GM04504 (cell line): Measurements from ENCODE around the gene DNAH8.
"Not testable (repeated sequence)": the region's sequence is repeated elsewhere in the genome, so short reads cannot be mapped to it uniquely, and the experiment has no call there.

Source experiments
- DNase-seq: peaks from one replicate; pipeline ENCODE4 v3.0.0-alpha.2; 2012; ENCODE audit warnings: low read depth

The DNAH8 gene

DNA sequence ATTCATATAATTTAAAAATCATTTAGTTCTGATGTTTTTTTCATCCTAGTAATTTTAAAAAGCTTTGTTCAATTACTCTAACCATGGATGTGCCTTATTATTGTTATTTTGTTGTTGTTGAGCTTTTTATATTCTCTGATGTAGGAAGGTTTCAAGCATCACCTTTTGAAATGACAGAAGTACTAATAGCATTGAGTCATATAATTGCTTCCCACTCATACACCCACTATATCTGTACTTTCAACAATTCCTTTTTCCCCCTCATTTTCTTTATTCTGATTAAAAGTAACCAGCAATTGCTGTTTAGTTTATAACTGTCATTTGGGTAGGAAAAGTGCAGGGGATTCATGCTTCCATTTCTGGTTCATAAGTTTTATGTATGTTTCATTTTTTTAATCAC lies 38.6 kb downstream of the DNAH8 start:
- no peak for DNase-seq

DNA sequence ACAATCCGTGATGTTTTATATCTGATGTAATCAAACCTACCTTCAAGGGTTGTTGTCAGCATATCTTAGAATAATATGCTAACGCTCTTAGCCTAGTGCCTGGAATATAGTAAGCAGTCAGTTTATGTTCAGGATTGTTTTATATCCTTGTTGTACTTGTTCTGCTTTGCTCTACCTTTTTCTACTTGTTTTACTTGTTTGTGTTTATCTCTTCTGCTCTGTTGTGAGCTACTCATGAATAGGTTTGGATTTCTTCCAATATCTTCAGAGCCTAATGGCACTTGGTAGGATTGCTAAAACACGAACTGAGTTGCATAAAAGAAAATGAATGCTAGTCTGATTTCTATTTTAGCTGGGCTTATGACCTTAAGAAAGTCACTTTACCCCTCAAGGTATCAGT lies 40.1 kb downstream of the DNAH8 start:
- no peak for DNase-seq

GRCh38 chr6:38755874-38756273 lies 40.8 kb downstream of the DNAH8 start:
- DNase-seq: no peak

- DNase-seq: no peak
Observed at GRCh38 chr6:38760097-38760496, 45.0 kb downstream of the DNAH8 start.

- no peak for DNase-seq
Observed at GRCh38 chr6:38762848-38763247, 47.7 kb downstream of the DNAH8 start.

DNA sequence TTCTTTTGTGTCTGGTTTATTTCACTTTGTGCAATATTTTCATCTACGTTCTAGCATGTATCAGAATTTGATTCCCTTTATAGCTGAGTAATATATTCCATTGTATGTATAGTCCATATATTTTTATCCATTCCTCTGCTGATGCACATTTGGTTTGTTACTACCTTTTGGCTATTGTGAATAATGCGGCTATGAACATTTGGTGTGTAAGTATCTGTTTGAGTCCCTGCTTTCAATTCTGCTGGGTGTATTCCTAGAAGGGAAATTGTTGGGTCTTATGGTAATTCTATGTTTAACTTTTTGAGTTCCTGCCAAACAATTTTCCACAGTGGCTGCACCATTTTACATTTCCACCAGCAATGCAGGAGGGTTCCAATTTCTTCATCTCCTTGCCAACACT lies 52.4 kb downstream of the DNAH8 start:
- DNase-seq: no peak

- DNase-seq: no peak
Observed at GRCh38 chr6:38773338-38773737, 58.2 kb downstream of the DNAH8 start.

GRCh38 chr6:38774929-38775707 lies 60.0 kb downstream of the DNAH8 start:
- DNase-seq: no peak

GRCh38 chr6:38775870-38776269 lies 60.8 kb downstream of the DNAH8 start:
- DNase-seq: no peak

DNA sequence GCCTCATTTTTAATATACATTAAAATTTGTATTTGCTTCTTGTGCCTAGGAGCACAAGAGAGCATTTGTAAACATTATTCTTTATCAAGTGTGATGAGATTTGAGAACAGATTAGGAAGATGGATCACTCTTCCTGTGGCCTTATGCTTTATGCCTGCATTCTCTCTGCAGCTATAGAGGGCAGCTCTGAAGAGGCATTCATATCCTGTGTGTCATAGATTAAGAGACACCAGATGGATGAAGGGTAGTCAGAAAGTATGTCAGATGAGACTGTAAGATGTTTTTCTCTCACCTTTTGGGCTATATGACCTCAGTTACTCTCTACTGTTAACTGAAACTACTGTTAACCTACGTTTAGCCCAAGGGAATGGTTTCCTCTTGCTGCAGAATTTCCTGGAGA lies 61.4 kb downstream of the DNAH8 start:
- DNase-seq: no peak

DNA sequence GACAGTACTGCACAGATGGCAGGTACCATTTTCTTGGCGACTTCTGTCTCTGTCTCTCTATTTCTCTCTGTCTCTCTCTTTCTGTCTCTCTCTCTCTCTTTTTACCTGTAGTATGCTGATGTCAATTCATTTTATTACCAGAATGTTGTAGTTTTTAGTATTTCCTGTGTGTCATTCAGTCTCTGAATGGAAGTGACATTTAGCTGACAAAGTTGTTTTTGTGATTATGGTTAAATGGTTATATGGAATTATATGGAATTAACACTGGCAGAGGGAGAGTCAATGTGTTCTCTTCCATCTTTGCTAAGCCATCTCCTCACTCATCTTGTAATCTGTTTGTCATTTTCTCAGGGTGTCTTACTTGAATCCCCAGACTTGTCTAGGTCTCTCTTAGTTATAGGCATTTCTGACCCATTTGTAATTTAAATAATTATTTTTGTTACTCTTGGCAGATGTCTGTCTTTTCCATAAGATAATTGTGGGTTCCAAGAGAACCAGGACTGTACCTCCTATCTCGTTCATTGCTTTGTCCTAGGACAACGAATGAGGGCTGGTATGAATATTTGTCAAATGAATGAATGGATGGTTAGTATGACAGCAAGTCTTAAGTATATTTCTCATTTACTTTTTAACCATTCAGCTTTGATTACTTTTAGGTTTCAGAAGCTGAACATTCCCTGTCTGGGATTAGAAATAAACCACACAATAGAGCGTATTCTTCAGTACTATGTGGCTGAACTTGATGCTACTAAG lies 64.4 kb downstream of the DNAH8 start:
- DNase-seq: no peak

GRCh38 chr6:38782616-38783015 lies 67.5 kb downstream of the DNAH8 start:
- DNase-seq: no peak

- DNase-seq: no peak
Observed at GRCh38 chr6:38783443-38784228, 68.5 kb downstream of the DNAH8 start.

GRCh38 chr6:38784506-38785235 lies 69.6 kb downstream of the DNAH8 start:
- no peak for DNase-seq

DNA sequence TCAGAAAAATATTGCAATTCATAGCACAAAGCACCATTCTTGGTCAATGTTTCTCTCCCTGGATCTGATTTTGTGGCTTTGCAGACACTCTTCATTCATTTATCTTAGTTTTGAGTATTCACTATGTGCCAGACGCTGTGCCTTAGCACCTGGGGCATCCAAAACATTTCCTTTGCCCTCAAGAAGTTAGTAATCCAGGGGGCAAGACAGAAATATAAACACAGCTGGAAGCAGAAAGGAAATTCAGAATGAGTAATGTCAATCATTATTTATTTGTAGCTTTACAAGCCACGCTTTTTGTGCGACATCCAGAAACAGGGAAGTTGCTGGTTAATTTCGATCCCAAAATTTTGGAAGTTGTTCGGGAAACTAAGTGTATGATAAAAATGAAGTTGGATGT lies 71.4 kb downstream of the DNAH8 start:
- no peak for DNase-seq

DNA sequence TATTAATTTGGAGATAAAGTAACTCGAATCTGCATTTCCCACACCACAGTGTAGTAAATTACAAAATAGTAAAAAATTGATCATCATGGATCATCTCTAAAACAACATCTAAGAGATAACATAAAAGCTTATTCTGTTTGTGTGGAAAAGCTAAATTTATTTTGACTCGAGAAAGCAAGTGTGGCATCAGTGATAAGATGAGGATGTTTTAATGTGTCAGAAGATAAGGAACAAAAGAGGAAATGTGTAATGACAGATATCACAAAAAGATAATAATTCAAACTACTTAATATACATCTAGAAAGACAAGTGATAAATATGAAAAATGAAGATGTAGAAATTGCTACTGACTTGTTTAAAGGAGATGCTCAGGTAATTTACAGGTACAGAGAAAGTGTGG lies 74.1 kb downstream of the DNAH8 start:
- DNase-seq: no peak

- no peak for DNase-seq
Observed at GRCh38 chr6:38792356-38792755, 77.2 kb downstream of the DNAH8 start.

DNA sequence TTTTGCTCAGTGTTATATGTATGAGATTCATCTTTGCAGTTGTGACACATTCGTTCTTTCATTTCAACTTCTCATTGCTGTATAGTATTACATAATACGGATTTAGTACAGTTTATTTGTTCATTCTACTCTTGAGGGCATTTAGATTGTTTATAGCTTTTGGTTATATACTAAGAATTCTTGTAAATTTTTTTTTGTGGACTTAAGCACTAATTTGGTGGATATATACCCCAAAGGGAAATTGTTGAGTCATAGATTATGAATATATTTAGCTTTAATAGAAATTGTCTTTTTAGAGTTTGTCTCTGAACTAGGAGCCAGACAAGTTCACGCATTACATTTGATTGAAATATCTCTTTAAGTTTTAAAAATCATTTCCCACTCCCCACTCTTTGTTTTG lies 79.6 kb downstream of the DNAH8 start:
- DNase-seq: no peak

DNA sequence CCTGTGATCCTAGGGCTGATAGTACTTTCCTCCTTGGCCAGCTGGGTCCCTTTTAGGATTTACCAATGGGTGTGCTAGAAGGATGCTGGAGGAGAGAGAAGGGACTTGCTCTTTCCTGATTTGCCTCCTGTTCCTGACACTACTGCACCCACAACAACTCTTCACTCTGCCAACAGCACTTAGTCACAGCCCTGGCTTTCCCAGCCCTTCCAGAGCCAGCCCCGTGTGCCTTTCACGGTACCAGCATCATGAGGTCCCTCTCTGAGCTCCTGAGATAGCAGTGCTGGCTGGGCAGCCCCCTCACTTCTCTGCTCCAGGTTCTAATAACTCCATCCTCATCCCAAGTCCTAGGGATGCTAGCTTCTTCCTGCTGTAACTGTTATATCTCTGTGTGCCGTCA lies 80.9 kb downstream of the DNAH8 start:
- no peak for DNase-seq

DNA sequence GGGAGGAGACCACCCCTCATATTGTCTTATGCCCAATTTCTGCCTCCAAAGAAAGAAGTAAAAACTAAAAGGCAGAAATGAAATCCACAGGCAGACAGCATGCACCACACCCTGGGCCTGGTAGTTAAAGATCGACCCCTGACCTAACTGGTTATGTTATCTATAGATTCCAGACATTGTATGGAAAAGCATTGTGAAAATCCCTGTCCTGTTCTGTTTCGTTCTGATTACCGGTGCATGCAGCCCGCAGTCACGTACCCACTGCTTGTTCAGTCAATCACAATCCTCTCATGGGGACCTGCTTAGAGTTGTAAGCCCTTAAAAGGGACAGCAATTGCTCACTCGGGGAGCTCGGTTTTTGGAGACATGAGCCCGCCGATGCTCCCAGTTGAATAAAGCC lies 81.3 kb downstream of the DNAH8 start:
- DNase-seq: not testable (repeated sequence)

DNA sequence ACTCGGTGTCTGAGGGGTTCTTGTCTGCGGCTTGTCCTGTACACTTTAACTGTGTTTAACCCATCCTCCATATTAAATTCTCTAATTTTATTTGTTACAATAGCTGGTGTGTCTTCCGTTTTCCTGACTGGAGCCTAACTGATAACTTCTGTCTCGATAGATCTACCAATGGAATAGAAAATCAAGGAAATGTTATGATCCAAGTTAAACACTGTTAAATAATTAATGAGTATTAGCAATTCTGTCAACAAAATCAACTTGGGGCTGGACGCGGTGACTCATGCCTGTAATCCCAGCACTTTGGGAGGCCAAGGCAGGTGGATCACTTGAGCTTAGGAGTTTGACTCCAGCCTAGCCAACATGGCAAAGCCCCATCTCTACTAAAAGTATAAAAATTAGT lies 81.7 kb downstream of the DNAH8 start:
- DNase-seq: no peak

DNA sequence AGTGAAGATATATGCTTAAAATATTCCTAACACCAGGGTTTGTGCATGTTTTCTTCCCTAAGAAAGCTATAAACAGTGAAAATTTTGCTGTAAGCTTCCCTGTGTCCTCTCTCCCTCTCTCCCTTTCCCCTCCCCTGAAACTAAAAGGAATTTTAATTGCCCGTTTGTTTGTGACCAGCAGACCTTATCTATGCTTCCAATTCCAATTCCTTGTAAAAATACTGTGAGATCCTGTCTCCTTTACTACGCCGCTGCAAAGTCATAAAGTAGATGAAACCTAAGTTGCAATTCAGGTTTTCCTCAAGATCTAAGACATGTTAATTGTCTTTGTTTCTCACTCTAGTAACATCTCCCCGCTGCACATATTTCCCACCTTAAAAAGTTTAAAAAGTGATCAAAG lies 82.3 kb downstream of the DNAH8 start:
- no peak for DNase-seq
